Measurements from ENCODE around the gene RESF1. TPM values are rescaled to one million over a fixed set of nuclear protein-coding genes. Genes with fewer than 3 reads are reported as not detected.

The RESF1 gene
- total RNA-seq, 1 experiment from 2014 or later = 14.8 TPM

DNA sequence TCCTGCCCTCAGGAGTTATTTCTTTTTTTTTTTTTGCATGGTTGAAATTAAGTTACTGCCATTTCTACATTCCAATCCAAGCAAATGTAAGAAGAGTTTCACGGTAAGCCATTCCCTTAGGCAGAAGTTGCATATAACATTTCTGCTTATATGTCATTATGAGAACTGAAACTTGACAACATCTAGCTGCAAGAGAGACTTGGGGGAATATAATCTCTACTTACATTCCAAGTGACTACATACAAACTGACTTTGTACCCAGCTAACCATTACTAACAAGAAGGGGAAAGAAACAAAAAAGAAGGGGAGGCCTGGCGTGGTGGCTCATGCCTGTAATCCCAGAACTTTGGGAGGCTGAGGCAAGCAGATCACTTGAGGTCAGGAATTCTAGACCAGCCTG, 7.3 kb upstream of the RESF1 start:
- H3K9me2 ChIP-seq (replicated peaks; ENCODE audit: low read length) = no peaks in the 10 kb centered on the region
- H3K9me3 ChIP-seq (ENCODE audit: low read length) = no peaks in the 10 kb centered on the region
- no peak overlapping the region for H3K4me2 ChIP-seq (ENCODE audit: low read length)
- CTCF ChIA-PET = no interaction called here
- H3K79me2 ChIP-seq (ENCODE audit: low read length) = no peaks in the 10 kb centered on the region
- H3K27ac ChIP-seq (ENCODE audit: low read length) = no peak overlapping the region
- intact Hi-C loops (cut with micrococcal nuclease) = no loop called here
- DNase-seq = no peak
- H3K4me1 ChIP-seq (ENCODE audit: insufficient read depth, low read length) = no peaks in the 10 kb centered on the region
- ATAC-seq = no peak
- no peaks in the 10 kb centered on the region for H4K20me1 ChIP-seq (ENCODE audit: low read length)
- no peaks in the 10 kb centered on the region for H3K27me3 ChIP-seq (ENCODE audit: low read length)
- TF ChIP-seq EZH2 (IDR thresholded peaks at IDR 0.05; ENCODE audit: low read length, unreplicated experiment) (no peak), EZH2phosphoT487 (IDR thresholded peaks at IDR 0.05; ENCODE audit: borderline replicate concordance, low read length) (no peak)
- TF ChIP-seq, protein P1, sequence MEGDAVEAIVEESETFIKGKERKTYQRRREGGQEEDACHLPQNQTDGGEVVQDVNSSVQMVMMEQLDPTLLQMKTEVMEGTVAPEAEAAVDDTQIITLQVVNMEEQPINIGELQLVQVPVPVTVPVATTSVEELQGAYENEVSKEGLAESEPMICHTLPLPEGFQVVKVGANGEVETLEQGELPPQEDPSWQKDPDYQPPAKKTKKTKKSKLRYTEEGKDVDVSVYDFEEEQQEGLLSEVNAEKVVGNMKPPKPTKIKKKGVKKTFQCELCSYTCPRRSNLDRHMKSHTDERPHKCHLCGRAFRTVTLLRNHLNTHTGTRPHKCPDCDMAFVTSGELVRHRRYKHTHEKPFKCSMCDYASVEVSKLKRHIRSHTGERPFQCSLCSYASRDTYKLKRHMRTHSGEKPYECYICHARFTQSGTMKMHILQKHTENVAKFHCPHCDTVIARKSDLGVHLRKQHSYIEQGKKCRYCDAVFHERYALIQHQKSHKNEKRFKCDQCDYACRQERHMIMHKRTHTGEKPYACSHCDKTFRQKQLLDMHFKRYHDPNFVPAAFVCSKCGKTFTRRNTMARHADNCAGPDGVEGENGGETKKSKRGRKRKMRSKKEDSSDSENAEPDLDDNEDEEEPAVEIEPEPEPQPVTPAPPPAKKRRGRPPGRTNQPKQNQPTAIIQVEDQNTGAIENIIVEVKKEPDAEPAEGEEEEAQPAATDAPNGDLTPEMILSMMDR (conservative IDR thresholded peaks at IDR 0.05; ENCODE audit: low read depth, low read length) = no peak
- no TSS peak for BruUV-seq (replicated peaks)
- no peaks in the 10 kb centered on the region for H3K36me3 ChIP-seq (ENCODE audit: low read depth, low read length)
- H3K4me3 ChIP-seq (ENCODE audit: low read length) = no peak overlapping the region
- no peaks in the 10 kb centered on the region for H3F3A ChIP-seq (ENCODE audit: low read length, unreplicated experiment)
- H2AFZ ChIP-seq (ENCODE audit: low read length) = no peak overlapping the region
- H3K9ac ChIP-seq (ENCODE audit: low read length) = no peak overlapping the region
- POLR2A ChIA-PET (ENCODE audit: unreplicated experiment) = no interaction called here

DNA sequence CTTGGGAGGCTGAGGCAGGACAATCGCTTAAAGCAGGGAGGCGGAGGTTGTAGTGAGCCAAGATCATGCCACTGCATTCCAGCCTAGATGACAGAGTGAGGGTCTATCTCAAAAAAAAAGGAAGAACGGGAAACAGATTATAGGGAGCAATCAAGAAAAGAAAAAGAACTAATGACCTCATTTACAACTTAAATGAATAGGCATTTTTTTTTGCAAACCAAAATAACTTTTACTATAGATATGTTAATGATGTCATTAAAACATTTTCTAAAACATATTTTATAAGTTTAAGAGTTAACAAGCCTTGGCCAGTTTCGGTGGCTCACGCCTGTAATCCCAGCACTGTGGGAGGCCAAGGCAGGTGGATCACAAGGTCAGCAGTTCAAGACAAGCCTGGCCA, 6.8 kb upstream of the RESF1 start:
- Histone ChIP-seq H3K4me1 (ENCODE audit: insufficient read depth, low read length) (no peaks in the 10 kb centered on the region), H3K4me3 (ENCODE audit: low read length) (no peak overlapping the region), H3K9me2 (replicated peaks; ENCODE audit: low read length) (no peaks in the 10 kb centered on the region), H3K79me2 (ENCODE audit: low read length) (no peaks in the 10 kb centered on the region), H4K20me1 (ENCODE audit: low read length) (no peaks in the 10 kb centered on the region), H3K9me3 (ENCODE audit: low read length) (no peaks in the 10 kb centered on the region), H3F3A (ENCODE audit: low read length, unreplicated experiment) (no peaks in the 10 kb centered on the region), H2AFZ (ENCODE audit: low read length) (no peak overlapping the region), H3K9ac (ENCODE audit: low read length) (no peak overlapping the region), H3K27ac (ENCODE audit: low read length) (no peak overlapping the region), H3K36me3 (ENCODE audit: low read depth, low read length) (no peaks in the 10 kb centered on the region), H3K4me2 (ENCODE audit: low read length) (no peak overlapping the region), H3K27me3 (ENCODE audit: low read length) (no peaks in the 10 kb centered on the region)
- intact Hi-C loops (cut with micrococcal nuclease) = no loop called here
- POLR2A ChIA-PET (ENCODE audit: unreplicated experiment) = no interaction called here
- no peak for DNase-seq
- no peak for ATAC-seq
- no TSS peak for BruUV-seq (replicated peaks)
- TF ChIP-seq EZH2phosphoT487 (IDR thresholded peaks at IDR 0.05; ENCODE audit: borderline replicate concordance, low read length) (no peak), EZH2 (IDR thresholded peaks at IDR 0.05; ENCODE audit: low read length, unreplicated experiment) (no peak)
- TF ChIP-seq, protein P1 (conservative IDR thresholded peaks at IDR 0.05; ENCODE audit: low read depth, low read length) = no peak
- CTCF ChIA-PET = no interaction called here

DNA sequence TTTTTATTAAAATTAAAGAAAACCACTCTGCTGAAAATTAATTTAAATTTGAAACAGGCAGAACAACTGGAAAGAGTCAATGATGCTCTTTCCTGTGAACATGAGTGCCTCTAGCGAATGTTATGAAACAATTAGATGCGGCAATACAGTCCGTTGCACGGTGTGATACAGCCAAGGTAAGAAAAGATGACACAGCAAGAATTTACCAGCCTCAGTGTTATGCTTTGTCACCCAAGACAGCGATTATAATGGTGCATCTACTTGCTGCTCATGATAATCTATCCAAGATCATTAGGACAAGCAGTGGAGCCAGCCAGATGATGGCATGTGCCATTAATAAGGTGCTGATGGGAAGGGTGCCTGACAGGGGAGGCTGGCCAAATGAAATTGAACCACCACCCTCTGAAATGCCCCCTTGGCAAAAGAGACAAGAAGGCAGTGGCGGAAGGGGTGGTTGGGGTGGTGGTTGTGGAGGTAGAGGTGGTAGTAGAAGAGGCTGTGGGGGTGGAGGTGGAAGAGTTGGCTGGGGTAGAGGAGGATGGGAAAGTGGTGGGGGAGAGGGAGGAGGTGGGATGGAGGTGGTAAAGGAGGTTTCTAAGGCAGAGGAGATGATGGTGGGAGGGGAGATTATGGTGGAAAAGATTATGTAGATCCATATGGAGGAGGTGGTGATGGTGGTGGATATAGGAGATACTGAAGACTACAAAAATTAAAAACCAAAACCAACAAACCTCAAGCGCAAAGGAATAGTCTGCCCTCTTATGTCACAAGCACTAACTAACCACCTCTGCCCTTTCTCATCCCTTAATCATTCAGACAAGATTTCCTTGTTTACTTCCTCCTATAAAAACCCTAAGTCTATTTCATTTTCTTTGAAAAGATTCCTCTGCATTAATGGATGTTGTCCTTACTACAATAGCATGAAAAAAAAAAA, 4.0 kb upstream of the RESF1 start:
- Histone ChIP-seq H3K79me2 (ENCODE audit: low read length) (peaks cover 4% of the 10 kb centered on the region), H2AFZ (ENCODE audit: low read length) (no peak overlapping the region), H3K4me1 (ENCODE audit: insufficient read depth, low read length) (peaks cover 3% of the 10 kb centered on the region; the same call in 1 of the 2 replicates), H3F3A (ENCODE audit: low read length, unreplicated experiment) (no peaks in the 10 kb centered on the region), H3K36me3 (ENCODE audit: low read depth, low read length) (no peaks in the 10 kb centered on the region), H3K9me2 (replicated peaks; ENCODE audit: low read length) (no peaks in the 10 kb centered on the region), H3K27ac (ENCODE audit: low read length) (no peak overlapping the region), H3K9me3 (ENCODE audit: low read length) (no peaks in the 10 kb centered on the region), H3K4me2 (ENCODE audit: low read length) (no peak overlapping the region), H4K20me1 (ENCODE audit: low read length) (no peaks in the 10 kb centered on the region), H3K9ac (ENCODE audit: low read length) (no peak overlapping the region), H3K4me3 (ENCODE audit: low read length) (no peak overlapping the region), H3K27me3 (ENCODE audit: low read length) (no peaks in the 10 kb centered on the region)
- intact Hi-C loops (cut with micrococcal nuclease) = loop anchor here (5.0 kb wide), 1 partner anchor 228 kb away; the partner anchor contains the start of gene AMN1
- TF ChIP-seq, protein P1 (conservative IDR thresholded peaks at IDR 0.05; ENCODE audit: low read depth, low read length) = no peak
- TF ChIP-seq EZH2 (IDR thresholded peaks at IDR 0.05; ENCODE audit: low read length, unreplicated experiment) = no peak
- TF ChIP-seq EZH2phosphoT487 (IDR thresholded peaks at IDR 0.05; ENCODE audit: borderline replicate concordance, low read length) = no peak
- ChIA-PET CTCF (interaction anchor here (0.6 kb wide), 1 partner anchor 57 kb away, joined by 9 read pairs; no protein-coding TSS in a partner anchor), POLR2A (ENCODE audit: unreplicated experiment) (no interaction called here)
- ATAC-seq = no peak
- no TSS peak for BruUV-seq (replicated peaks)
- DNase-seq = no peak

Data from PC-3 (cell line).